Measurements from ENCODE around the gene ZNF618.

ZNF618 gene

DNA sequence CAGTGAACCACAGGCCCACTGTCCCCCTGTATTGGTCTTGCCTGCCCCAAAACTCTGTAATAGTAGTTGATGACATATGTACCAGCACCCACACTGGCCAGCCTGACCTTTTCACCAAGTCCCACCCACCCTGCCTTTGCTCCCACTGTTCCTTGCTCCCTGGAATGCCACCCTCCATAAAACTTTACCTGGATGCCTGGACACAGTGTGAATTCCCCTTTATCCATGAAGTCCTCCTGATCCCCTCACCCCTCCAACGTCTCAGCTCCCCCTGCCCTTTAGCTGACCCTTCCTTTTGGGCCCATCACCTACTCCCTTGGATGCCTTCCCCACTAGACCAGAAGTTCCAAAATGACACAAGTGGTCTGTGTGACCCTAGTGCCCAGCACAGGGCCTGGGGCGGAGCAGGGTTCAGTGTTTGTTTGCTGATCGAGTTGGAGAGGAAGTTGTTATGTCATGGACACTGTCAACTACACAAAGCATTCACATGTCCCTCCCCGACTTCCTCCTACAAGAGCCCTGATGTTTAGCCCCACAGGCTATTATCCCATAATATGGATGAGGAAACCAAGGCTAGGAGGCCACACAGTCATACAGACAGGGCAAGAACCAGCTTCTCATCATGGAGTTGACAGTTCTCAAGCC, 185.8 kb downstream of the ZNF618 start:
- Histone ChIP-seq H3K27me3 (ENCODE audit: insufficient read depth, low read length) (no peaks in the 10 kb centered on the region), H3K4me1 (ENCODE audit: insufficient read depth, low read length) (no peaks in the 10 kb centered on the region), H3K9me3 (ENCODE audit: low read length) (no peaks in the 10 kb centered on the region), H2AFZ (ENCODE audit: low read depth, low read length) (no peak overlapping the region), H3K36me3 (ENCODE audit: insufficient read depth, low read length) (no peaks in the 10 kb centered on the region), H3K4me3 (ENCODE audit: low read length) (no peak overlapping the region)

DNA sequence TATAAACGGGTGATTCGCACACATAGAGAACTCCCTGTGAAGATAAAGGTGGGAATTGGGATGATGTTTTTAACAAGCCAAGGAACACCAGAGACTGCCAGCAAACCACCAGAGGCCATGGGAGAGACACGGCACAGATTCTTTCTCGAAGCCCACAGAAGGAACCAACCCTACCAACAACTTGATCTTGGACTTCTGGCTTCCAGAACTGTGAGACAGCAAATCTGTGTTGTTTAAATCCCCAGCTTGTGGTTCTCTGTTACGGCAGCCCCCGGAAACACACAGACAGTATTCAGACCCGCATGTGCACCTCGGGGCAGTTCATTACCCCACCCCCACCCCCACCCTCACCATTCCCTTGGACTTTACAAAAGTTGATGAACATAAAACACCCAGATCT, 189.2 kb downstream of the ZNF618 start:
- Histone ChIP-seq H2AFZ (ENCODE audit: low read depth, low read length) (no peak overlapping the region), H3K9me3 (ENCODE audit: low read length) (no peaks in the 10 kb centered on the region), H3K4me1 (ENCODE audit: insufficient read depth, low read length) (no peaks in the 10 kb centered on the region), H3K4me3 (ENCODE audit: low read length) (no peak overlapping the region), H3K27me3 (ENCODE audit: insufficient read depth, low read length) (no peaks in the 10 kb centered on the region), H3K36me3 (ENCODE audit: insufficient read depth, low read length) (no peaks in the 10 kb centered on the region)

DNA sequence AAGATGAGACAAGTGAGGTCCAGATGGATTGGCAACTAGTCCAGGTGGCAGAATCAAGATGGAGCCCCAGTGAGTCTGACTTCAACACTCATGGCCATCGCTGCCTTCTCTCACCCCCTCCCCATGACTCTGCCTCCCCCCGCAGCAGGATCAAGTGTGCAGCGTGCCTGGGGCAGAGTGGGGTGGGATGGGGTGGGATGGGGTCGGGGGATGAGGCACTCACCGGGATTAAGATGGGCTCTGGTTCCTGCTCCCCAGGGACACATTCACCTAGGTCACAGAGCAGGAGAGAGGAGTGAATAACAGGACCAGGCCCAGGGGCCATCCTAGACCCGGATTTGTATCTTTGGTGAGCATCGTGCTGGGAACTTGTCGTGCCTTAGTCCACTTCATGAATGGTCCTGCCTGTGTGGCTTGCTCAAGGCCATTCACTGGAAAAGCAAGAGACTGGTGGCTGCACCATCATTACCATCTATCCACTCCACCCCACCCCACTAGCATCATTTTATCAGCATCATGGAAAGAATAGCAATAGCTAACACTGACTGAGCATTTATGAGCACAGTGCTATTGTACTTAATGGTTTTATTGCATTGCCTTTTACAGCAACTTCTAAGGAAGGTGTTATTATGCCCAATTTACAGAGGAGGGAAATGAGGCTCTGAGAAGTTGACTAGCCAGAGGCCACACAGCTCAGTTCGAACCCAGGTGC, 193.5 kb downstream of the ZNF618 start:
- no peaks in the 10 kb centered on the region for H3K9me3 ChIP-seq (ENCODE audit: low read length)
- no peaks in the 10 kb centered on the region for H3K36me3 ChIP-seq (ENCODE audit: insufficient read depth, low read length)
- no peak overlapping the region for H2AFZ ChIP-seq (ENCODE audit: low read depth, low read length)

GRCh38 chr9:114070188-114071103, 194.3 kb downstream of the ZNF618 start:
- Histone ChIP-seq H3K36me3 (ENCODE audit: insufficient read depth, low read length) (no peaks in the 10 kb centered on the region), H3K4me1 (ENCODE audit: insufficient read depth, low read length) (no peaks in the 10 kb centered on the region), H2AFZ (ENCODE audit: low read depth, low read length) (no peak overlapping the region), H3K4me3 (ENCODE audit: low read length) (no peak overlapping the region), H3K9me3 (ENCODE audit: low read length) (no peaks in the 10 kb centered on the region), H3K27me3 (ENCODE audit: insufficient read depth, low read length) (no peaks in the 10 kb centered on the region)

More for the DNA sequence above, 193.5 kb downstream of the ZNF618 start:
- no peaks in the 10 kb centered on the region for H3K4me1 ChIP-seq (ENCODE audit: insufficient read depth, low read length)
- no peak overlapping the region for H3K4me3 ChIP-seq (ENCODE audit: low read length)
- no peaks in the 10 kb centered on the region for H3K27me3 ChIP-seq (ENCODE audit: insufficient read depth, low read length)

- H3K4me1 ChIP-seq (ENCODE audit: insufficient read depth, low read length) = no peaks in the 10 kb centered on the region
- no peak overlapping the region for H3K4me3 ChIP-seq (ENCODE audit: low read length)
- H3K9me3 ChIP-seq (ENCODE audit: low read length) = no peaks in the 10 kb centered on the region
- no peak overlapping the region for H2AFZ ChIP-seq (ENCODE audit: low read depth, low read length)
- no peaks in the 10 kb centered on the region for H3K36me3 ChIP-seq (ENCODE audit: insufficient read depth, low read length)
- no peaks in the 10 kb centered on the region for H3K27me3 ChIP-seq (ENCODE audit: insufficient read depth, low read length)
These were observed 195.2 kb downstream of the ZNF618 start for GRCh38 chr9:114071197-114071795.

DNA sequence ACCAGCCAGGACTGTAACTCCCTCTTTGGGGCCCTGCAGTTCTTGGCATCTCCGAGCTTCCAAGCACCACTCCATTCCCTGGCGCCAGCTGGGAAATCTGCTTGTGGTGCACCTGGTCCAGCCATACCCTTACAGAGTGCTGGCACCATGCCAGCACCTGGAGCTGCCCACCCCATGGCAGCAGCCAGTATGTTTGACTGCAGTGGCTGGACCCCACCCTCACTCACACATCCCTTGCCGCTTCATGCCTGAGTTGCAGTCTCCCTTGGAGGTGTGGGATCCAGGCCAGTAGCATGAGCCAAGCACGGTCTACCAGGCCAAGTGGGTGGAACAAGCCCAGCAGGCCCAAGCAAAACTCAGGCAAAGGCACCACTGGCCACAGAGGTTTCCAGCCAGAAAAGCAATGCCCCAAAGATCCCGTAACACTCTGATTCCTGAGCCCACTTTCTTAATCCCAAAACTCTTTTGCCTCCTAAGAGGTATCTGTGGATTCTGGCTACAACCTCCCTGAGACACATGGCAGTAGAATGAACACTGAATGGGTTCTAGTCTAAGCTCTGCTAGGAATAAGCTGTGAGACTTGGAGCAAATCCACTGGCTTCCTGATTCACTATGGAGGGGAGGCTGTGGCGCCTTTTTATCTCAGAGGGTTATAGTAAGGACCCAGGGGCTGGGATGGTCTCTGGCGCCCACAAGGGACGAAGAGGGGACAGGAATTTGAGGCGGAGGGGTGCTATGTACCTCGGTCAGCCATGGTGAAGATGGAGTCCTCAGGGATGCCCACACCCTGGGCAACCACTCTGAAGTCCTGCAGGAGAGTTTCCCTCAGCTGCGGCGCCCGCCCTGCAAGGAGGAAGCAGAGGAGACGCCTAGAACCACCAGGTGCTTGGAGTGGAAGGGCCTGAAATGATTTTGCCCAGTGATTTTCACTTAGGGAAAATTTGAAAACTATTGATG, 196.4 kb downstream of the ZNF618 start:
- H3K4me3 ChIP-seq (ENCODE audit: low read length) = no peak overlapping the region

DNA sequence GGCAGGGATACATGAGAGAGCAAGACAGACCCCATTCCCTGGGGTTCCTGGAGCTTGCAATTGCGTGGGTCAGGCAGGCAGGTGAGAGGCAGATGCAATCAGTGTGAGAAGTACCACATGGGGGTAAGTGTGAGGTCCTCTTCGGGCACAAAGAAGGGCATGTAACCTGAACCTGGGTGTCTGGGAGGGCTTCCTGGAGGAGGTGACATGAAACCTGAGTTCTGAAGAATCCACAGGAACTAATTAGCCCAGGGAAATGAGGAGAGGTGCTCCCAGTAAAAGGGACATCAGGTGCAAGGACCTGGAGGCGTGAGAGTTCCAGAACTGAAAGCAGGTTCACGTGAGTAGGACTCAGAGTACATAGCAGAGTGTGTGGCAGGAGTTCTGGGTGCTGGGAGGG, 199.5 kb downstream of the ZNF618 start:
- Histone ChIP-seq H2AFZ (ENCODE audit: low read depth, low read length) (no peak overlapping the region), H3K9me3 (ENCODE audit: low read length) (peaks cover 3% of the 10 kb centered on the region), H3K36me3 (ENCODE audit: insufficient read depth, low read length) (no peaks in the 10 kb centered on the region), H3K27me3 (ENCODE audit: insufficient read depth, low read length) (peaks cover 4% of the 10 kb centered on the region), H3K4me1 (ENCODE audit: insufficient read depth, low read length) (no peaks in the 10 kb centered on the region), H3K4me3 (ENCODE audit: low read length) (no peak overlapping the region)

More for the DNA sequence above, 196.4 kb downstream of the ZNF618 start:
- Histone ChIP-seq H2AFZ (ENCODE audit: low read depth, low read length) (no peak overlapping the region), H3K27me3 (ENCODE audit: insufficient read depth, low read length) (peaks cover 2% of the 10 kb centered on the region), H3K4me1 (ENCODE audit: insufficient read depth, low read length) (no peaks in the 10 kb centered on the region), H3K9me3 (ENCODE audit: low read length) (no peaks in the 10 kb centered on the region), H3K36me3 (ENCODE audit: insufficient read depth, low read length) (no peaks in the 10 kb centered on the region)

DNA sequence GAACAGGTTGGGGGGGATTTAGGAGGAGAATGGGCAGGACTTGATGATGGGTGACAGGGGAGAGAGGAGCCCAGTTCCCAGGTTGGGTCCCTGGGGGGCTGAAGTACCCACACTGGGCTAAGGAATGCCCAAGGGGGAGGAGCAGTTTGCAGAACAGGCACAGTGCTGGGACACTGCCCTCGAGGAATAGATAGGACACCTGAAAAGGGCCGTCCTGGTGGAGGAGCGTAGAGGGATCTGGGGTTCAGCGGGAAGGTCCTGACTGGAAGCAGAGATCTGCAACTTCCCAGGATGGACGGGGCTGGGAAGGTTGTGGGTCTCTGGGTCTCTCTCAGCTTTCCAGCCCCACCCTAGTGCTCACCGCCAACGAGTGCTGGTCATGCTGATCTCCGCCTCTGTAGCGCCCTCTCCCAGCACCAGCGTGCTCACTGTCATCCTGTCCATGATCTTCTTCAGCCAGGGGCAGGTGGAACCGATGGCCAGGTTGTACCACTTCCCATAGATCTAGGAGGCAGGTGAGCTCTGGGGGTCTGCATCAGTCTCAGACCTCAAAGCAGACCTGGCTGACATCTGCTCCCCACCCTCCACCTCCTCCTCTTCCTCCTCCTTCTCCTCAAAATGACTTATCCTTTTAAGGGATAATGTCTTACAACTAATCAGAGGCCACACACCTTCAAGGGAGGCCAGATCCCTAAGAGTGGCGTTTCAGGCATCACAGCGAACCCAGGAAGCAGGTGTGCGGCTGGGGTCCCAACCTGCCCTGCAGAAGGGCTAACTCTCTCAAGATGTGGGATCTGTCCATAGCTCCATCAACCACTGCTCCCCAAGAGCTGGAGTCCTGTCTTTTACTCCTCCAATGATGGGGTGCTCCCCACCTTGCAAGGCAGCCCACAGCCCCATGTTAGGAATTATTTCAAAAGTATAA, 200.4 kb downstream of the ZNF618 start:
- Histone ChIP-seq H3K36me3 (ENCODE audit: insufficient read depth, low read length) (no peaks in the 10 kb centered on the region), H2AFZ (ENCODE audit: low read depth, low read length) (no peak overlapping the region), H3K27me3 (ENCODE audit: insufficient read depth, low read length) (peaks cover 4% of the 10 kb centered on the region), H3K9me3 (ENCODE audit: low read length) (peaks cover 3% of the 10 kb centered on the region), H3K4me1 (ENCODE audit: insufficient read depth, low read length) (no peaks in the 10 kb centered on the region), H3K4me3 (ENCODE audit: low read length) (no peak overlapping the region)

DNA sequence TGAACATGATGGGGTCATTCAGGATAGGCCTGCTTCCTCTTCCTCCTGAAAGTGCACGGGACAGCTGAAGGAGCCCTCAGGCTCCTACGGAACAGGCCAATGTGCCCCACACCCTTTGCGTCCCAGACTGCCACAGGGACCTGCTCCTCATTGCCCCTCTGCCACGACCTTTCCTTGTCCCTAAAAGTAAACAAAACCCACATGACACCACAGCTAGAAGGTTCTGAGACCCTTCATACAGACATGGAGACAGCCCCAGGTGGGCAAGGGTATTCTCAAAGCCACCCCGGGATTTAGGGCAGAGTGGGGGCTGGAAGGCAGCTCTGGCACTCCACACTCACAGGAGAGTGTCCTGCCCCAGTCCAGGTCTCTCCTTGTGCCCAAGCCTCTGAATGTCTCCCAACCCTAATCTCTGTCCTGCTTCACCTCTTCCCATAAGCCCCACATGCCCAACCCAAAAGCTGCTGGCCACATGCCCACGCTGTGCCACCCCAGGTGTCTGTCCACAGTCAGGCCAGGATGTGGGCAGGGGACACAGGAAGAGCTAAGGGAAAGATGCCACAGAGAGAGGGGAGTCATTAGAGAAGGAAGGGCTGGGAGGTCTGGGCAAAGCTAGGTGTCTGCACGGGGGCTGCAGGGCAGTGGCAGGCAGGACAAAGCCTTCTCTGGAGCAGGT, 201.2 kb downstream of the ZNF618 start:
- Histone ChIP-seq H3K4me1 (ENCODE audit: insufficient read depth, low read length) (no peaks in the 10 kb centered on the region), H3K27me3 (ENCODE audit: insufficient read depth, low read length) (peaks cover 4% of the 10 kb centered on the region), H3K36me3 (ENCODE audit: insufficient read depth, low read length) (no peaks in the 10 kb centered on the region), H3K9me3 (ENCODE audit: low read length) (peaks cover 3% of the 10 kb centered on the region), H2AFZ (ENCODE audit: low read depth, low read length) (no peak overlapping the region), H3K4me3 (ENCODE audit: low read length) (no peak overlapping the region)

- Histone ChIP-seq H3K27me3 (ENCODE audit: insufficient read depth, low read length) (peaks cover 4% of the 10 kb centered on the region), H3K4me1 (ENCODE audit: insufficient read depth, low read length) (no peaks in the 10 kb centered on the region), H3K9me3 (ENCODE audit: low read length) (peaks cover 3% of the 10 kb centered on the region), H3K4me3 (ENCODE audit: low read length) (no peak within 1 kb of the TSS), H2AFZ (ENCODE audit: low read depth, low read length) (no peak within 1 kb of the TSS), H3K36me3 (ENCODE audit: insufficient read depth, low read length) (no peaks in the 10 kb centered on the region)
These were observed 202.1 kb downstream of the ZNF618 start, which contains the start of gene AMBP for GRCh38 chr9:114078021-114078780. AMBP (minus strand) TSS chr9:114078300; CDS start chr9:114078209, 91 bp downstream.
